ENCODE results near the gene FAM83G. TPM values are rescaled to one million over a fixed set of nuclear protein-coding genes. Genes with fewer than 3 reads are reported as not detected.

Gene FAM83G
- total RNA-seq, 3 donors from 2014 or later = 1.8 to 11.0 (median 7.2) TPM

DNA sequence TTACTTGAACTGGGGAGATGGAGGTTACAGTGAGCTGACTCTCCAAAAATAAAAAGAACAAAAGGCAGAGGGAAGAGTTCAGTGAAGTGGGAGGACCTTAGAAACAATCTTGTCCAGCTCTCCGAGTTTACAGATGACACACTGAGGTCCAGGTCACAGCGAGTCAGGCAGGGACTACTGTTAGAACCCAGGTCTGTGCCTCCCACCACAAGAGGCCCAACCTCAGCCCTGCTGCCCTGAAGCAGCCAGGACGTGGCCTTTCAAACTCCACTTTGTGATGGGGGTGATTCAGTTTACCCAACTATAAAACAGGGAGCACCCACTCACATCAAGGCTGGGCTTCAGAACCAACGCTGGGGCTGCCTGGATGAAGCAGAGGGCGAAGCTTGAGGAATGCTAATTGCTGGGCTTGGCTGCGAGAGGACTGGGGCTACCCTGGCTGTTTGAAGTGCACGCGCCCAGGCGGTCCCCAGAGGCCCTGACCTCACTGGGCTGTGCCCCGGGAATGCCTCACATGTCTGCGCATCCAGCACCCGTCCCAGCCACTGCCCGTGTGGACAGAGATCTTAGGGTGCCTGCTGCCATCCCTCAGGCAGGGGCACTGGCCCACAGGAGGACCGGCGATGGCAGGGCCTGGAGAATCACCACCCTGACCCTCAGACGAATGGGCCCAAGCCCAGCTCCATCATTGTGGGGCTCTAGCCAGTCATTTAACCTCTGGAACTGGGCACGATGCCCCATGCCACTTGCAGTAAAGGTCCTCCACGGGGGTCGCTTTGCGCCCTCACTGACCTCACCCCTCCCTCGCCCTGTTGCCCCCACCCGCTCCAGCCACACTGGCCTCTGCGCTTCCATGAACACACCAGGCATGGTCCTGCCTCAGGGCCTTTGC, 41.2 kb downstream of the FAM83G start:
- no peak overlapping the region for H3K27ac ChIP-seq
- DNase-seq (ENCODE audit: low spot score in 2 of 2) = no peak
- no peak overlapping the region for H3K4me3 ChIP-seq
- no peaks in the 10 kb centered on the region for H3K9me3 ChIP-seq
- intact Hi-C loops (cut with DNase I; ENCODE audit: low total_unique reads) = no loop called here
- no peaks in the 10 kb centered on the region for H3K4me1 ChIP-seq
- TF ChIP-seq POLR2AphosphoS5 (IDR thresholded peaks at IDR 0.05) = no peak
- TF ChIP-seq POLR2A (IDR thresholded peaks at IDR 0.05) = no peak
- TF ChIP-seq, protein P1, sequence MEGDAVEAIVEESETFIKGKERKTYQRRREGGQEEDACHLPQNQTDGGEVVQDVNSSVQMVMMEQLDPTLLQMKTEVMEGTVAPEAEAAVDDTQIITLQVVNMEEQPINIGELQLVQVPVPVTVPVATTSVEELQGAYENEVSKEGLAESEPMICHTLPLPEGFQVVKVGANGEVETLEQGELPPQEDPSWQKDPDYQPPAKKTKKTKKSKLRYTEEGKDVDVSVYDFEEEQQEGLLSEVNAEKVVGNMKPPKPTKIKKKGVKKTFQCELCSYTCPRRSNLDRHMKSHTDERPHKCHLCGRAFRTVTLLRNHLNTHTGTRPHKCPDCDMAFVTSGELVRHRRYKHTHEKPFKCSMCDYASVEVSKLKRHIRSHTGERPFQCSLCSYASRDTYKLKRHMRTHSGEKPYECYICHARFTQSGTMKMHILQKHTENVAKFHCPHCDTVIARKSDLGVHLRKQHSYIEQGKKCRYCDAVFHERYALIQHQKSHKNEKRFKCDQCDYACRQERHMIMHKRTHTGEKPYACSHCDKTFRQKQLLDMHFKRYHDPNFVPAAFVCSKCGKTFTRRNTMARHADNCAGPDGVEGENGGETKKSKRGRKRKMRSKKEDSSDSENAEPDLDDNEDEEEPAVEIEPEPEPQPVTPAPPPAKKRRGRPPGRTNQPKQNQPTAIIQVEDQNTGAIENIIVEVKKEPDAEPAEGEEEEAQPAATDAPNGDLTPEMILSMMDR (IDR thresholded peaks at IDR 0.05) = no peak
- no peaks in the 10 kb centered on the region for H3K27me3 ChIP-seq
- H3K36me3 ChIP-seq = no peaks in the 10 kb centered on the region

DNA sequence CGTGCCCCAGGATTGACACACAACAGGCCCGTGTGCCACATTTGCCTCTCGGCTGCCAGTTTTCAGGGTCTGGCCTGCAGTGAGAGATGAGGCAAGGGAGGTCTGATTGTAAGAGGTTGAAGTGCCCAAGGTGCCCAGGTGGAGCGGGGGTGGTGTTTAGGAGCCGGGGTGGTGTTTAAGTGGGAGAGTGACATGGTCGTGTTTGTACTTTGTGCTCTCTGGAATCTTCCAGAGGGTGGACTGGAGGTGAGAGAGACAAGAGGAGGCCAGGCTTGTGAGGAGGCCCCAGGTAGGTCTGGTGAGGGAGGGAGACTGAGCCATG, 42.1 kb downstream of the FAM83G start:
- intact Hi-C loops (cut with DNase I; ENCODE audit: low total_unique reads) = loop anchor here (1.0 kb wide), 1 partner anchor 25 kb away; no protein-coding TSS in a partner anchor
- no peak overlapping the region for H3K27ac ChIP-seq
- no peaks in the 10 kb centered on the region for H3K9me3 ChIP-seq
- no peak for DNase-seq (ENCODE audit: low spot score in 2 of 2)
- TF ChIP-seq POLR2A (IDR thresholded peaks at IDR 0.05) (no peak), POLR2AphosphoS5 (IDR thresholded peaks at IDR 0.05) (no peak)
- TF ChIP-seq, protein P1 (IDR thresholded peaks at IDR 0.05) = no peak
- H3K4me1 ChIP-seq = no peaks in the 10 kb centered on the region
- no peaks in the 10 kb centered on the region for H3K36me3 ChIP-seq
- H3K4me3 ChIP-seq = no peak overlapping the region
- H3K27me3 ChIP-seq = no peaks in the 10 kb centered on the region

DNA sequence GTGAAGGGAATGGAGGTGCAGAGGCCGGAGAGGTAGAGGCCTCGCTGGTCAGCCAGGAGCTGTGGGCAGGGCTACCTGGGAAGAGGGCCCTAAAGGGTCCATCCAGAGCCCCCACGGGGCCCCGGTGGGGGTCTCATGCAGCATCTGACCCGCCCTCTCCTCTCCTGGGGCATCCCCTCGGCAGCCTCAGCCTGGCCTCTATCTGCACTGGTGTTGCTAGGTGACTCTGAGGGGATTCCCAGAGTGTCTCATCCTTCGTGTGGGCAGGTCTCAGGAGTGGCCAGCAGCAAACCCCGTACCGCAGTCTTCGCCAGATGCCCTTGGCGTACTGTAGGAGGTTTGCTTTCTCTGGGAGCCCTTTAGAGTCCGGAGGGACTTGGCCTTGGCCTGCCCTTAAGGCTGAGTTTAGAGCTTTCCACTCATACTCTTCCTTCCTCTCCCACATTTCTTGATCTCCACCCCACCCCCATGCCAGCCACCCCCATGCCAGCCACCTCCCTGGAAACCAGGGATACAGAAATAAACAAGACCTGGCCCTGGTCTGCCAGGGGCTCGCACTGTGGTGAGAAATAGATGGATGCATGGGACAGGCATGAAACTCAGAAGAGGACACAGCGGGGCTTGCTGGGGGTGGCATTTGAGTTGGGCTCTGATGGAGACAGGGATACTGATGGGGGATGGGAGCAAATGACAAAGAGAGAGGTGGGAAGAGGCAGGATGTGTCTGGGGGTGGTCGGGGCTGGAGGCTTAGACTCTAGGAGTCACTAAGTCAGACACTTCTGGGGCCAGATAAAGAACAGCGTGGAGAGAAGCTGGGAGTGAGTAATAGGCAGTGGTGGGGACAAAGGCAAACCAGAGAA, 42.7 kb downstream of the FAM83G start:
- no peaks in the 10 kb centered on the region for H3K9me3 ChIP-seq
- no peaks in the 10 kb centered on the region for H3K27me3 ChIP-seq
- H3K4me1 ChIP-seq = no peaks in the 10 kb centered on the region
- no peak overlapping the region for H3K27ac ChIP-seq
- no peaks in the 10 kb centered on the region for H3K36me3 ChIP-seq
- no peak overlapping the region for H3K4me3 ChIP-seq
- TF ChIP-seq, protein P1 (IDR thresholded peaks at IDR 0.05) = no peak
- no peak for TF ChIP-seq POLR2AphosphoS5 (IDR thresholded peaks at IDR 0.05)
- TF ChIP-seq POLR2A (IDR thresholded peaks at IDR 0.05) = no peak
- intact Hi-C loops (cut with DNase I; ENCODE audit: low total_unique reads) = loop anchor here (1.0 kb wide), 1 partner anchor 25 kb away; no protein-coding TSS in a partner anchor
- no peak for DNase-seq (ENCODE audit: low spot score in 2 of 2)

DNA sequence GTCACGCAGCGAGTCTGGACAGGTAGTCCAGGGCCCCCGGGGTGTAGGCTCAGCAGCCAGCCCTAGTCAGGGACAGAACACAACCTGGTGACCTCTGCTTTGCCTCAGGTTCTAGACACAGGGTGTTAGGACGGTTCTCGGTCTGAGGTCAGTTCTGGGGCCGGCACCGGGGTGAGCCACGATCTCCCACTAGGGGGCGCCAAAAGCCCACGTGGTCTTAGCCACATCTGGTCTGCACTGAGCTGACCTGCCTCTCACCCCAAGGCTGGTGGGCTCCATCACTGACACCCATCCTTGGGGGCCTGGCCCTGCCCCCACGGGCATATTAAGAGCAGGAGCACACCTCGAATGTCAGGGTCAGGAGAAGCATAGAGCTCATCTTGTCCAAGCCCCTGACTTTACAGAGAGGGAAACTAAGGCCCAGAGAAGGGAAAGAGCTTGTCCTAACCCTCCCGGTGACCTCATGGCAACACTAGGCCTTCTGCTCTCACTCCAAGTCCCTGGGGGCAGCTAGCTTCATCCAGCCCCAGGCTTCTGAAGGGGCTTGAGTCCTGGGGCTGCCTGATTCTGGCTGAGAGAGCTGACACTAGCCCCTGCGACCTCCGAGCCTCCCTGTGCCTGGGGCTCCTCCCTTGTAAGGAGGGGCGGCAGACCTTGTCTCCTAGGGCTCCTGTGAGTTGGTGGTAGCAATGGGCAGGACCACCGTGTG, 43.6 kb downstream of the FAM83G start:
- no peaks in the 10 kb centered on the region for H3K36me3 ChIP-seq
- peak; percentile 60 to 84 for DNase-seq (ENCODE audit: low spot score in 2 of 2)
- H3K27ac ChIP-seq = no peak overlapping the region
- no peaks in the 10 kb centered on the region for H3K9me3 ChIP-seq
- no peak for TF ChIP-seq POLR2AphosphoS5 (IDR thresholded peaks at IDR 0.05)
- TF ChIP-seq, protein P1 (IDR thresholded peaks at IDR 0.05) = peak; percentile 64 to 91 (median 83)
- H3K27me3 ChIP-seq = no peaks in the 10 kb centered on the region
- intact Hi-C loops (cut with DNase I; ENCODE audit: low total_unique reads) = no loop called here
- no peaks in the 10 kb centered on the region for H3K4me1 ChIP-seq
- H3K4me3 ChIP-seq = no peak overlapping the region
